Adrenal gland (tissue), 12 donors: Measurements from ENCODE around the gene AHR. TPM values are rescaled to one million over a fixed set of nuclear protein-coding genes. Genes with fewer than 3 reads are reported as not detected.

ENCODE experiments used
- DNase-seq, 7 donors: peaks; one replicate each; pipeline ENCODE4 v3.0.0-alpha.2; 2019 to 2020
- H3K27ac ChIP-seq, 5 donors: fragments of 200-600 bp; sonication (generic) in 4 of 5; 1 replicate in 3 of 5; 2 replicates in 2 of 5; pipeline versions ENCODE4 v1.5.1 to v1.8.0; 2016 to 2020; ENCODE audit warnings: mild to moderate bottlenecking in 1 of 5
- H3K27me3 ChIP-seq: fragments of 200-600 bp; 2 replicates; pipeline ENCODE4 v1.8.0; 2021
- H3K36me3 ChIP-seq, 2 donors: fragments of 200-600 bp; replicated peaks in 1 of 2; 1 replicate in 1 of 2; 2 replicates in 1 of 2; pipeline versions ENCODE4 v1.5.1 to v1.8.0; 2018 to 2022
- H3K4me1 ChIP-seq, 2 donors: fragments of 200-600 bp; replicated peaks in 1 of 2; 1 replicate in 1 of 2; 2 replicates in 1 of 2; pipeline versions ENCODE4 v1.5.1 to v1.8.0; 2018 to 2021
- H3K4me3 ChIP-seq, 4 donors: fragments of 200-600 bp; sonication (generic) in 3 of 4; one replicate each; pipeline ENCODE4 v1.5.1; 2016 to 2018
- H3K9me3 ChIP-seq, 3 donors: fragments of 200-600 bp; sonication (generic) in 1 of 3; replicated peaks in 1 of 3; 1 replicate in 2 of 3; 2 replicates in 1 of 3; pipeline versions ENCODE4 v1.5.1 to v1.8.0; 2016 to 2021
- POLR2A ChIP-seq, 2 donors: fragments of 450-650 bp; IDR thresholded peaks; one replicate each; pipeline ENCODE4 v1.6.1; 2017; ENCODE audit warnings: antibody characterized with exemption in 2 of 2, mild to moderate bottlenecking in 2 of 2, moderate library complexity in 1 of 2
- WGBS, 4 donors: extraction: QIAGEN DNeasy Blood & Tissue Kit in 2 of 4; methylation state at CpG; one replicate each; pipeline versions ENCODE4 v1.1.5 to v1.1.7; 2013 to 2017; 5-methylcytosine and 5-hydroxymethylcytosine counted together
- intact Hi-C, 2 donors: fragments of 100-400 bp; cut with DNase I; formaldehyde crosslinking; loops; one replicate each; pipeline versions ENCODE4 v1.14.1 to v1.15.0; 2022 to 2023
- polyA plus RNA-seq, 3 donors: library from polyadenylated mRNA; stranded (reverse); fragments of 200-250 nt in 2 of 3; fragments of 350-450 nt in 1 of 3; fragmentation: Illumina TruSeq in 1 of 3; extraction: RNeasy Lipid Tissue Mini Kit (QIAGEN cat#74804) in 1 of 3; gene quantifications; one replicate each; pipeline ENCODE4 v1.2.3, GENCODE V29; 2013 to 2014
- total RNA-seq, 9 donors: library from RNA; depleted of rRNA in 4 of 9; stranded (reverse); fragments of >200 nt in 4 of 9; fragments of 120-200 nt in 1 of 9; fragmentation: NEBNext Ultra II Directional in 1 of 9; extraction: Animal tissue kit (Norgen Biotek cat#: 25700) in 1 of 9; gene quantifications; one replicate each; pipeline versions ENCODE4 v1.1.0 to v1.2.4, GENCODE V29; 2013 to 2023
- TF ChIP-seq, protein P1 (sequence below), 6 experiments: fragments of 450-650 bp in 4 of 6; fragments of 200-600 bp in 2 of 6; sonication (generic) in 1 of 6; IDR thresholded peaks; 1 replicate in 5 of 6; 2 replicates in 1 of 6; pipeline versions ENCODE4 v1.5.1 to v1.8.0; 2016 to 2021; ENCODE audit warnings: antibody characterized with exemption in 6 of 6, mild to moderate bottlenecking in 2 of 6, moderate library complexity in 1 of 6
- donor health status: healthy with polysubstance abuse.
- donor health status: Bipolar disorder and iron deficiency.
- donor health status: DM: yes; HTN: yes; CAD: no.
- donor health status: DM: no; HTN: no; CAD: no.
- donor health status: DM: no; HTN: no; CAD: no.
- donor health status: DM: yes; HTN: yes; CAD: no.

The AHR gene
- total and polyA plus RNA-seq, 12 donors, result 7.8 to 161 (median 73.9) TPM

DNA sequence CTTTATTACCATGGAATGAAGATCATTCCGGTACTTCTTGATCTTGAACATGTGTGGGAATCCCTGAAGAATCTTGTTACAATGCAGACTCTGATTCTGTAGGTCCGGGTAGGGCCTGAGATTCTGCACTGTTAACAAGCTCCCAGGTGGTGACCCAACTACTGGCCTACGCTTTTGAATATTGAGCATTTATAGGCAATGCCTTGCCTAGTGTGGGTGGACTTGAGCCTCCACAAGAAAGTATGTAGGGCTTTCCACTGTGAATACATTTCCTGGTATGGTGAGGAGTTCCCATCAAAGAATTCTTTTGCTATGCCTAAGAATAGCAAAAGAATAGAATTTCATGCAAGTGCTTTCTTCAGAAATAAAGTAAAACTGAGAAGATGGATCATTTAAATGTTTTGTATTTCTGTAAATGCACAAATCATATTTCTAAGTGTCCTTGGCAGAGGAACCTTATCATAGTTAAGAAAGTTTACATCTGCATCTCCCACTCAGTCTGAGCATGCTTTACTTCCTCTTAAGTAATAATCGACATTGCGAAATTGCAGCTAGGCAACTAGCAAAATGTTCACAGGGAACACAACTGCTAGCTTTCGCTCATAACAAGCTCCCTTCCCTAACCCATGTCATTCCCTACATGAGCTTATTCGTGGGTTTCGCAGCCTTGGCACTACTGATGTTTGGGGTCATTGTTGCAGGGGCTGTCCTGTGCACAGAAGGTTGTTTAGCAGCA is 71.4 kb downstream of the AHR start:
- no peaks in the 10 kb centered on the region for H3K36me3 ChIP-seq
- peaks cover 15 to 29% of the 10 kb centered on the region in 2 donors for H3K4me1 ChIP-seq
- peak in 3 of 7 donors; percentile 13 to 47 (median 37) for DNase-seq
- H3K27ac ChIP-seq, result peak overlapping the region in 1 of 5 donors; percentile 79
- no peaks in the 10 kb centered on the region for H3K9me3 ChIP-seq
- TF ChIP-seq, protein P1, sequence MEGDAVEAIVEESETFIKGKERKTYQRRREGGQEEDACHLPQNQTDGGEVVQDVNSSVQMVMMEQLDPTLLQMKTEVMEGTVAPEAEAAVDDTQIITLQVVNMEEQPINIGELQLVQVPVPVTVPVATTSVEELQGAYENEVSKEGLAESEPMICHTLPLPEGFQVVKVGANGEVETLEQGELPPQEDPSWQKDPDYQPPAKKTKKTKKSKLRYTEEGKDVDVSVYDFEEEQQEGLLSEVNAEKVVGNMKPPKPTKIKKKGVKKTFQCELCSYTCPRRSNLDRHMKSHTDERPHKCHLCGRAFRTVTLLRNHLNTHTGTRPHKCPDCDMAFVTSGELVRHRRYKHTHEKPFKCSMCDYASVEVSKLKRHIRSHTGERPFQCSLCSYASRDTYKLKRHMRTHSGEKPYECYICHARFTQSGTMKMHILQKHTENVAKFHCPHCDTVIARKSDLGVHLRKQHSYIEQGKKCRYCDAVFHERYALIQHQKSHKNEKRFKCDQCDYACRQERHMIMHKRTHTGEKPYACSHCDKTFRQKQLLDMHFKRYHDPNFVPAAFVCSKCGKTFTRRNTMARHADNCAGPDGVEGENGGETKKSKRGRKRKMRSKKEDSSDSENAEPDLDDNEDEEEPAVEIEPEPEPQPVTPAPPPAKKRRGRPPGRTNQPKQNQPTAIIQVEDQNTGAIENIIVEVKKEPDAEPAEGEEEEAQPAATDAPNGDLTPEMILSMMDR (IDR thresholded peaks at IDR 0.05), result no peak
- no peaks in the 10 kb centered on the region for H3K27me3 ChIP-seq
- intact Hi-C loops, result no loop called here
- no peak overlapping the region for H3K4me3 ChIP-seq
- WGBS, 4 donors, result 71 to 84% (median 76%) methylated on average over 8 of the region's 8 CpGs

- no peaks in the 10 kb centered on the region for H3K27me3 ChIP-seq
- DNase-seq, result peak in 3 of 7 donors; percentile 32 to 48 (median 37)
- H3K9me3 ChIP-seq, result no peaks in the 10 kb centered on the region
- H3K4me3 ChIP-seq, result no peak overlapping the region
- no peaks in the 10 kb centered on the region for H3K36me3 ChIP-seq
- peak overlapping the region; percentile 15 to 79 (median 41) for H3K27ac ChIP-seq
- H3K4me1 ChIP-seq, result peaks cover 15 to 29% of the 10 kb centered on the region in 2 donors
- intact Hi-C loops, result no loop called here
- TF ChIP-seq, protein P1 (IDR thresholded peaks at IDR 0.05), result no peak
- no peak for TF ChIP-seq POLR2A (IDR thresholded peaks at IDR 0.05)
- 47 to 63% (median 59%) methylated on average over 4 of the region's 4 CpGs for WGBS, 4 donors
These were observed 72.6 kb downstream of the AHR start for GRCh38 chr7:17370901-17371585.

- Histone ChIP-seq H3K4me3 (no peak overlapping the region), H3K27ac (peak overlapping the region; percentile 15 to 79 (median 41)), H3K27me3 (no peaks in the 10 kb centered on the region), H3K4me1 (peaks cover 15 to 29% of the 10 kb centered on the region in 2 donors), H3K36me3 (no peaks in the 10 kb centered on the region), H3K9me3 (no peaks in the 10 kb centered on the region)
- WGBS, 4 donors, result 45 to 56% (median 52%) methylated on average over 3 of the region's 3 CpGs
- intact Hi-C loops, result no loop called here
- DNase-seq, result peak in 2 of 7 donors; percentile 13 to 18
- TF ChIP-seq POLR2A (IDR thresholded peaks at IDR 0.05), result no peak
- TF ChIP-seq, protein P1 (IDR thresholded peaks at IDR 0.05), result no peak
These were observed 73.4 kb downstream of the AHR start for GRCh38 chr7:17371671-17372524.

DNA sequence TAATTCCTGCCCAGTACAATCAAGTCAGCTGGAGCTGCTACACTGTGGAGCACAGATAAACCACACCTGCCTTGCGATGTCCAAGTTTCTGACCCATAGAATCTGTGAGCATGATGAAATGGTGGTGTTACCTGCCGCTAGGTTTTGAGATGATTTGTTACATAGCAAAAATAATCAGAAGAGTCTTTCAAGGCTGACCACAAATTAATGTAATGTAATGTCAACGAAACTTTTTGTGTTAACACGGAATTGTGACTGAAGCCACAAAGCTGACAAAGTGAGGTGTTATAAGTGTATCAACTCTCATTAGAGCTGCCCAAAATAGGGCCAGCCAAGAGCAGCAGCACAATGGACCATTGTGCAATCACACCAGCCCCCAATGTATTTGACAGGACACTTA is 75.7 kb downstream of the AHR start:
- TF ChIP-seq POLR2A (IDR thresholded peaks at IDR 0.05), result no peak
- TF ChIP-seq, protein P1 (IDR thresholded peaks at IDR 0.05), result no peak
- H3K36me3 ChIP-seq, result no peaks in the 10 kb centered on the region
- no peaks in the 10 kb centered on the region for H3K27me3 ChIP-seq
- H3K4me1 ChIP-seq, result peaks cover 15 to 29% of the 10 kb centered on the region in 2 donors
- intact Hi-C loops, result no loop called here
- no peaks in the 10 kb centered on the region for H3K9me3 ChIP-seq
- H3K4me3 ChIP-seq, result no peak overlapping the region
- 89 to 94% (median 92%) methylated on average over 4 of the region's 4 CpGs for WGBS, 4 donors
- H3K27ac ChIP-seq, result no peak overlapping the region
- DNase-seq, result no peak
